Left ventricle myocardium inferior (tissue), 1 donor: ENCODE data around the gene TM9SF1. TPM values are rescaled to one million over a fixed set of nuclear protein-coding genes. Genes with fewer than 3 reads are reported as not detected.

Experiments used
- DNase-seq: peaks from one replicate; pipeline ENCODE4 v3.0.0-alpha.2; 2020
- H3K27ac ChIP-seq: fragments of 200-600 bp; replicated peaks from 2 replicates; pipeline ENCODE4 v1.8.0; 2021
- H3K27me3 ChIP-seq: fragments of 200-600 bp; 2 replicates; pipeline ENCODE4 v1.8.0; 2021; ENCODE audit warnings: low read depth
- H3K36me3 ChIP-seq: fragments of 200-600 bp; 2 replicates; pipeline ENCODE4 v1.8.0; 2021
- H3K4me1 ChIP-seq: fragments of 200-600 bp; 2 replicates; pipeline ENCODE4 v1.8.0; 2021
- H3K4me3 ChIP-seq: fragments of 200-600 bp; 2 replicates; pipeline ENCODE4 v1.8.0; 2021; ENCODE audit warnings: mild to moderate bottlenecking, moderate library complexity
- H3K9me3 ChIP-seq: fragments of 200-600 bp; replicated peaks from 2 replicates; pipeline ENCODE4 v1.8.0; 2021
- CTCF ChIP-seq: fragments of 200-600 bp; IDR thresholded peaks from 2 replicates; pipeline ENCODE4 v1.8.0; 2021; ENCODE audit warnings: antibody characterized with exemption, mild to moderate bottlenecking, borderline replicate concordance
- intact Hi-C: fragments of 100-400 bp; cut with micrococcal nuclease; formaldehyde crosslinking; loops from one replicate; pipeline ENCODE4 v1.11.0; 2022
- total RNA-seq: library from RNA; stranded (reverse); fragmentation: NEBNext Ultra II Directional; extraction: Animal tissue kit (Norgen Biotek cat#: 25700); gene quantifications from one replicate; pipeline ENCODE4 v1.2.1, GENCODE V29; 2021
- donor health status: DM: no; HTN: yes; CAD: no; lungs with severe emphysema.

Gene TM9SF1
- total RNA-seq, 1 donor from 2014 or later = 22.2 TPM

- Histone ChIP-seq H3K27ac (no peak overlapping the region), H3K9me3 (no peaks in the 10 kb centered on the region), H3K4me1 (peaks cover 25% of the 10 kb centered on the region), H3K36me3 (peaks cover 76% of the 10 kb centered on the region), H3K27me3 (no peaks in the 10 kb centered on the region), H3K4me3 (no peak overlapping the region)
- TF ChIP-seq CTCF = no peak
- DNase-seq = no peak
- intact Hi-C loops = no loop called here
These were observed 12.2 kb downstream of the TM9SF1 start for GRCh38 chr14:24183014-24183481.

GRCh38 chr14:24182110-24182882 is 12.9 kb downstream of the TM9SF1 start:
- Histone ChIP-seq H3K4me3 (no peak overlapping the region), H3K36me3 (peaks cover 84% of the 10 kb centered on the region), H3K27me3 (no peaks in the 10 kb centered on the region), H3K4me1 (peaks cover 18% of the 10 kb centered on the region), H3K9me3 (no peaks in the 10 kb centered on the region), H3K27ac (no peak overlapping the region)
- DNase-seq = no peak
- no peak for TF ChIP-seq CTCF
- intact Hi-C loops = no loop called here

GRCh38 chr14:24181371-24182077 is 13.7 kb downstream of the TM9SF1 start:
- Histone ChIP-seq H3K4me3 (no peak overlapping the region), H3K27ac (no peak overlapping the region), H3K4me1 (peaks cover 17% of the 10 kb centered on the region), H3K36me3 (peaks cover 88% of the 10 kb centered on the region), H3K9me3 (no peaks in the 10 kb centered on the region), H3K27me3 (no peaks in the 10 kb centered on the region)
- no peak for DNase-seq
- TF ChIP-seq CTCF = no peak
- intact Hi-C loops = no loop called here

GRCh38 chr14:24179961-24180796 is 15.1 kb downstream of the TM9SF1 start:
- peaks cover 77% of the 10 kb centered on the region for H3K36me3 ChIP-seq
- peaks cover 17% of the 10 kb centered on the region for H3K4me1 ChIP-seq
- no peak for DNase-seq

More at GRCh38 chr14:24179961-24180796, 15.1 kb downstream of the TM9SF1 start:
- H3K27ac ChIP-seq = peak overlapping the region; percentile 57
- no peaks in the 10 kb centered on the region for H3K27me3 ChIP-seq
- intact Hi-C loops = no loop called here
- no peak overlapping the region for H3K4me3 ChIP-seq
- H3K9me3 ChIP-seq = no peaks in the 10 kb centered on the region
- no peak for TF ChIP-seq CTCF
